Measurements from ENCODE around the gene RUNX3. TPM values are rescaled to one million over a fixed set of nuclear protein-coding genes. Genes with fewer than 3 reads are reported as not detected.

Gene RUNX3
- total and polyA plus RNA-seq, 5 donors from 2014 or later, result 12.0 to 268 (median 17.5) TPM

DNA sequence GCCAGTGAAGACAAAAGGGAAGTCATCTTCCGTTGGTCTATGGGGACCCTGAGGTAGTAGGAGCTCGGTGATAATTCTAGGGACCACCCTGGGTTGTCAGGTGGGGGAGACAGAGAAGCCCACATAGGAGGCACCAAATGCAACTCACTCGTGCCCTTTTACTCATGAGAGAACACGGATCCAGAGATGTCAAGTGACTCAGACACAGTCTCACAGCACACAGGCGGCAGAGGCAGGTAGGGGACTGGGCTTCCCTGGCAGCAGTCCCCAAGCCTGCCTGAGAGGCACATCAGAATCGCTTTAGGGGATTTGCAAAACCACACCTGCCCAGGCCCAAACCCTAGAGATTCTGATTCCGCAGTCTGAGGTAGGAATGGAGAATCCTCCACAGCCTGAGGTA lies 31.3 kb upstream of the RUNX3 start:
- Histone ChIP-seq H3K36me3 (ENCODE audit: control insufficient read depth, insufficient read depth, low read length) (no peaks in the 10 kb centered on the region), H3K4me3 (ENCODE audit: low read depth, low read length) (no peak overlapping the region), H3K27me3 (ENCODE audit: control insufficient read depth, insufficient read depth, low read length) (no peaks in the 10 kb centered on the region), H3K9me3 (ENCODE audit: control insufficient read depth in 2 of 2, low read length in 2 of 2) (no peaks in the 10 kb centered on the region), H3K4me1 (ENCODE audit: control insufficient read depth, insufficient read depth, low read length, poor library complexity, severe bottlenecking) (peaks cover 25% of the 10 kb centered on the region), H3K27ac (ENCODE audit: insufficient read depth, low read length, poor library complexity, severe bottlenecking) (no peak overlapping the region)
- no peaks in the 10 kb centered on the region for H3K27me3 Mint-ChIP-seq
- peak overlapping the region in 1 of 3 donors; percentile 52 for H3K27ac Mint-ChIP-seq
- H3K4me3 Mint-ChIP-seq, result no peak overlapping the region
- H3K4me1 Mint-ChIP-seq, result peaks cover 0 to 62% (median 17%) of the 10 kb centered on the region in 4 donors
- no peaks in the 10 kb centered on the region for H3K9me3 Mint-ChIP-seq
- ATAC-seq (ENCODE audit: low read depth in 2 of 2) (no peak), DNase-seq (no peak)
- H3K36me3 Mint-ChIP-seq, result no peaks in the 10 kb centered on the region

DNA sequence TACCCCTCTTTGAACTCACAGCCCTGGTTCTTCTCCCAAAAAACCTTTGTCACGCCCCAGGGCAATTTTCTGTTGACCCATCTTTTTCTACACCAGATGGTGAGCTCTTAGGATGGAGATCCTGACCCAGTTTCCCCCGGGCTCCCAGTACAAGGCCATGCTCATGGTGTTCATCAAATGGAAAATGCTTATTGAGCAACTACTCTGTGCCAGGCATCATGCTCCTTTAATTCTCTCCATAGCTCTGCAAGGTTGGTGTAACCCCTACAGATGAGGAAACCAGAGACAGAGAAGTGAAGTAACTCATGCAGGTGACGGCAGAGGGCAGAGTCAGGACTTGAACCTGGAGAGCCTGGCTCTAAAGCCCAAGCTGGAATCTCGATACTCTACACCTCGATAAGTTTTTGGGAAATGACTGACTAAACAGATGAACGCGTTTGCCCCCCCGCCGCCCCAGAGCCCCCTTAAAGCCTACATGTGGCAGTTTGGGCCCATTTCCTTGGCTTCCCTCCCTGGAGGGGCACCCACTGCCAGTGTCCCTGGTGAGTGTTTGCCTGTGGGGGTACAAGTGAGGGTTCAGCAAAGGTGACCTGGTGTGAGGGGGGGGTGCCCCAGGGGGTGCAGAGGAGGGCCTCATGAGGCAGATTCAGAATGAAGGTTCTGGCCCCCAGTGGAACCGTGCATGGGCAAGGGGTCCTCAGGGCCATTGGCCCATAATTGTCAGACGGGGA lies 30.2 kb upstream of the RUNX3 start:
- H3K27ac Mint-ChIP-seq, result peak overlapping the region in 1 of 3 donors; percentile 59
- H3K36me3 ChIP-seq (ENCODE audit: control insufficient read depth, insufficient read depth, low read length), result no peaks in the 10 kb centered on the region
- no peak overlapping the region for H3K4me3 ChIP-seq (ENCODE audit: low read depth, low read length)
- H3K9me3 ChIP-seq (ENCODE audit: control insufficient read depth in 2 of 2, low read length in 2 of 2), result no peaks in the 10 kb centered on the region
- no peaks in the 10 kb centered on the region for H3K36me3 Mint-ChIP-seq
- DNase-seq (no peak), ATAC-seq (ENCODE audit: low read depth in 2 of 2) (no peak)
- no peaks in the 10 kb centered on the region for H3K27me3 ChIP-seq (ENCODE audit: control insufficient read depth, insufficient read depth, low read length)
- no peaks in the 10 kb centered on the region for H3K27me3 Mint-ChIP-seq
- H3K9me3 Mint-ChIP-seq, result no peaks in the 10 kb centered on the region
- no peak overlapping the region for H3K27ac ChIP-seq (ENCODE audit: insufficient read depth, low read length, poor library complexity, severe bottlenecking)
- peaks cover 3 to 64% (median 18%) of the 10 kb centered on the region in 4 donors for H3K4me1 Mint-ChIP-seq
- H3K4me1 ChIP-seq (ENCODE audit: control insufficient read depth, insufficient read depth, low read length, poor library complexity, severe bottlenecking), result peaks cover 28% of the 10 kb centered on the region
- peak overlapping the region in 1 of 4 donors; percentile 10 for H3K4me3 Mint-ChIP-seq

GRCh38 chr1:24959623-24959975 lies 29.5 kb upstream of the RUNX3 start:
- no peak for ATAC-seq (ENCODE audit: low read depth in 2 of 2)
- Mint-ChIP-seq H3K4me3 (no peak overlapping the region), H3K36me3 (no peaks in the 10 kb centered on the region), H3K27me3 (no peaks in the 10 kb centered on the region), H3K27ac (peak overlapping the region in 1 of 3 donors; percentile 59), H3K4me1 (peaks cover 7 to 64% (median 19%) of the 10 kb centered on the region in 4 donors), H3K9me3 (no peaks in the 10 kb centered on the region)
- no peak for DNase-seq
- Histone ChIP-seq H3K36me3 (ENCODE audit: control insufficient read depth, insufficient read depth, low read length) (no peaks in the 10 kb centered on the region), H3K27me3 (ENCODE audit: control insufficient read depth, insufficient read depth, low read length) (no peaks in the 10 kb centered on the region), H3K4me3 (ENCODE audit: low read depth, low read length) (no peak overlapping the region), H3K9me3 (ENCODE audit: control insufficient read depth in 2 of 2, low read length in 2 of 2) (no peaks in the 10 kb centered on the region), H3K27ac (ENCODE audit: insufficient read depth, low read length, poor library complexity, severe bottlenecking) (no peak overlapping the region), H3K4me1 (ENCODE audit: control insufficient read depth, insufficient read depth, low read length, poor library complexity, severe bottlenecking) (peaks cover 28% of the 10 kb centered on the region)

DNA sequence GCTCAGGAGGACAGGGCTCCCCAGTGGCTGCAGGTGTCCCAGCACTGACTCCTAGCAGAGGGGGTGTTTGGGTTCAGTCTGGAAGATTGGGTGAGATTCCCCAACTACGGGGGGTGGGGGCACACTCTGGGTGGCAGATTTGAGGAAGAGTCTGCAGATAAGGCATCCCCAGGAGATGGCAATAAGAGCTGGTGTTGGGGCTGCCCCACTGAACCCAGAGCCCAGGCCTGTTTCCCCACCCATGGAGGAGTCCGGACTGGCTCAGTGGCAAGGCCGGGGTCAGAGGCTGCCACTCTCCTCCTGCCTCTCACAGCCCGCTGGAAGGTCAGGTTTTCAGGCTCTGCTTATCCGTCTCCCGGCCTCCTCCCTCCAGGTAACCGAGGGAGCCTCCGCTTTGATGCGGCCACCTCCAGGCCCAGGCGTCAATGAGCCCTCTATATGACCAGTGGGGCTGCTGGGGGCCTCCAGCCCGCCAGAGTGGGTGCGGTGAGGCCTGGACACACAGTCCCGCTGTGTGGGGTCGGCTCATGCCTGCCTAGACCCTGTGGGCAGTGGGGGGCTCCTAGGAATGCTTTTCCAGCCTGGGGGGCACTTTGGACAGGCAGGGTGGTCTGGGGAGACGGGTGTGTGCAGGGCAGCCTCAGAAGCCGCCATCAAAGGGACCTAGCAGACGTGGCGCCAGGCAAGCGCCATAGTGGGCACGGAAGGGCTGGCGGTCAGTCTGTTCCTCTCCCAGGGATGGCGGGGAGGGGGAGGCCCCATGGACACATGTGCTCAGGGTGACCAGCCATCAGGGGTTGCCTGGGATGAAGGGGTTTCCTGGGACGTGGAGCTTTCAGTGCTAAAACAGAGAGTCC lies 28.9 kb upstream of the RUNX3 start:
- no peaks in the 10 kb centered on the region for H3K27me3 ChIP-seq (ENCODE audit: control insufficient read depth, insufficient read depth, low read length)
- no peak overlapping the region for H3K27ac ChIP-seq (ENCODE audit: insufficient read depth, low read length, poor library complexity, severe bottlenecking)
- peak overlapping the region in 1 of 3 donors; percentile 52 for H3K27ac Mint-ChIP-seq
- H3K4me1 Mint-ChIP-seq, result peaks cover 7 to 65% (median 22%) of the 10 kb centered on the region in 4 donors
- H3K9me3 Mint-ChIP-seq, result no peaks in the 10 kb centered on the region
- no peak overlapping the region for H3K4me3 Mint-ChIP-seq
- no peak overlapping the region for H3K4me3 ChIP-seq (ENCODE audit: low read depth, low read length)
- DNase-seq (no peak), ATAC-seq (ENCODE audit: low read depth in 2 of 2) (no peak)
- no peaks in the 10 kb centered on the region for H3K9me3 ChIP-seq (ENCODE audit: control insufficient read depth in 2 of 2, low read length in 2 of 2)
- no peaks in the 10 kb centered on the region for H3K27me3 Mint-ChIP-seq
- H3K4me1 ChIP-seq (ENCODE audit: control insufficient read depth, insufficient read depth, low read length, poor library complexity, severe bottlenecking), result peaks cover 29% of the 10 kb centered on the region
- no peaks in the 10 kb centered on the region for H3K36me3 ChIP-seq (ENCODE audit: control insufficient read depth, insufficient read depth, low read length)
- no peaks in the 10 kb centered on the region for H3K36me3 Mint-ChIP-seq

GRCh38 chr1:24957808-24958752 lies 28.0 kb upstream of the RUNX3 start:
- H3K9me3 ChIP-seq (ENCODE audit: control insufficient read depth in 2 of 2, low read length in 2 of 2), result no peaks in the 10 kb centered on the region
- peaks cover 29% of the 10 kb centered on the region for H3K4me1 ChIP-seq (ENCODE audit: control insufficient read depth, insufficient read depth, low read length, poor library complexity, severe bottlenecking)
- H3K27ac Mint-ChIP-seq, result peak overlapping the region in 2 of 3 donors; percentile 36 to 61
- H3K27me3 Mint-ChIP-seq, result no peaks in the 10 kb centered on the region
- no peak overlapping the region for H3K4me3 ChIP-seq (ENCODE audit: low read depth, low read length)
- no peak overlapping the region for H3K4me3 Mint-ChIP-seq
- H3K36me3 Mint-ChIP-seq, result no peaks in the 10 kb centered on the region
- ATAC-seq (ENCODE audit: low read depth in 2 of 2) (no peak), DNase-seq (no peak)
- H3K4me1 Mint-ChIP-seq, result peaks cover 7 to 60% (median 26%) of the 10 kb centered on the region in 4 donors
- no peaks in the 10 kb centered on the region for H3K9me3 Mint-ChIP-seq
- H3K27me3 ChIP-seq (ENCODE audit: control insufficient read depth, insufficient read depth, low read length), result no peaks in the 10 kb centered on the region
- H3K27ac ChIP-seq (ENCODE audit: insufficient read depth, low read length, poor library complexity, severe bottlenecking), result no peak overlapping the region
- no peaks in the 10 kb centered on the region for H3K36me3 ChIP-seq (ENCODE audit: control insufficient read depth, insufficient read depth, low read length)

GRCh38 chr1:24957016-24957807 lies 27.1 kb upstream of the RUNX3 start:
- H3K27me3 ChIP-seq (ENCODE audit: control insufficient read depth, insufficient read depth, low read length), result no peaks in the 10 kb centered on the region
- peak overlapping the region; percentile 36 to 97 (median 60) for H3K27ac Mint-ChIP-seq
- H3K4me3 ChIP-seq (ENCODE audit: low read depth, low read length), result no peak overlapping the region
- H3K27me3 Mint-ChIP-seq, result no peaks in the 10 kb centered on the region
- DNase-seq (no peak), ATAC-seq (ENCODE audit: low read depth in 2 of 2) (no peak)
- peaks cover 38% of the 10 kb centered on the region for H3K4me1 ChIP-seq (ENCODE audit: control insufficient read depth, insufficient read depth, low read length, poor library complexity, severe bottlenecking)
- H3K36me3 Mint-ChIP-seq, result no peaks in the 10 kb centered on the region
- no peak overlapping the region for H3K27ac ChIP-seq (ENCODE audit: insufficient read depth, low read length, poor library complexity, severe bottlenecking)
- no peaks in the 10 kb centered on the region for H3K36me3 ChIP-seq (ENCODE audit: control insufficient read depth, insufficient read depth, low read length)
- H3K9me3 Mint-ChIP-seq, result no peaks in the 10 kb centered on the region
- no peaks in the 10 kb centered on the region for H3K9me3 ChIP-seq (ENCODE audit: control insufficient read depth in 2 of 2, low read length in 2 of 2)
- peaks cover 14 to 59% (median 28%) of the 10 kb centered on the region in 4 donors for H3K4me1 Mint-ChIP-seq
- no peak overlapping the region for H3K4me3 Mint-ChIP-seq
